Measurements from ENCODE around the gene AP3S2.

DNA sequence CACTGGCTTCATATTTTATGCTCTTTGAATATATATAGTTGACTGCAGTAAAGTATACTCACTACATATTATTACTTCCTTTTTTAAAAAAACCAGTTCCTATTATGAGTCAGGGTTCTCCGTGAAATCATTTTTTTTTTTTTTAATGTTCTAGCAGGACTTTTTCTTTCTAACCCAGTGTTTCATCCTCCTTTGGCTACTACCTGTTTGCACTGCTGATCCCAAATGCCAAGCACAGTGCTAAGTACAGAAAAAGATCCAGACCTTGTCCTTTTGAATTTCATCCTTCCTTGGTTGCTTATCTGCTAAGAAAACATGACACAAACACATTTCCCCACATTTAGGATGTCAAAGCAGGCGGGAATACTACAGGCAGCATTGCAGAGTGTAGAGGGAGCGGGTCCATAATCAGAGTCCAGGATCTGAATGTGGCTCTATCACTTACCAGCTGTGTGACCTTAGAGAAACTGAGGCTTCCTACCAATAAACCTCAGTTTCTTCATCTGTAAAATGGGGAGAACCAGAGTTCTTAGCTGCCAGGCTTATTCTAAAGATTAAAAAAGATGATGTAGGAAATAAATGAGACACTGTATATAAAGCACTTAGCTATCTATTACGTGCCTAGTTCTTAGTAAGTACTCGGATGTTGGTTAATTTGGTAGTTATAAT lies 42.0 kb downstream of the AP3S2 start:
- no peak for TF ChIP-seq CTCF (IDR thresholded peaks at IDR 0.05)
- TF ChIP-seq POLR2A (IDR thresholded peaks at IDR 0.05), result no peak
